ENCODE data around the gene MYOM1.

MYOM1 gene

DNA sequence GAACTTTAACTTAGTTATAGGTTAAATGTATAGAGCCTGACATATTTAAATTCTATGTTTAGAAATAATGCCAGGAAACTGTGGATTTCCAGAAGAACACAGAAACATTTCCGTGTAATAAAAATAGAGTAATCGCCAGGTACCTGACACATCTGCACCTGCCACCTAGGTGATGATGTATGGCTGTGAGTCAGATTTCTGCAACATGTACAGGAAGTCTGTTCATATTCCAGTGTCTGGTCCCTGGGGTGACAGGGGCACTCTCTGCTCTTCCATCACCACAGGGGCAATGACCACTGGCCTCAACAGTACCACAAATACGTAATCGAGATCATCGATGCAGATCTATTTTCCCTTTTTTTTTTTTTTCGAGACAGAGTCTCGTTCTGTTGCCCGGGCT is 105.7 kb downstream of the MYOM1 start:
- no peaks in the 10 kb centered on the region for H4K20me1 ChIP-seq (ENCODE audit: insufficient read depth)
- H3K4me2 ChIP-seq: no peak overlapping the region
- no peaks in the 10 kb centered on the region for H3K36me3 ChIP-seq (ENCODE audit: insufficient read depth)
- TF ChIP-seq, protein P1, sequence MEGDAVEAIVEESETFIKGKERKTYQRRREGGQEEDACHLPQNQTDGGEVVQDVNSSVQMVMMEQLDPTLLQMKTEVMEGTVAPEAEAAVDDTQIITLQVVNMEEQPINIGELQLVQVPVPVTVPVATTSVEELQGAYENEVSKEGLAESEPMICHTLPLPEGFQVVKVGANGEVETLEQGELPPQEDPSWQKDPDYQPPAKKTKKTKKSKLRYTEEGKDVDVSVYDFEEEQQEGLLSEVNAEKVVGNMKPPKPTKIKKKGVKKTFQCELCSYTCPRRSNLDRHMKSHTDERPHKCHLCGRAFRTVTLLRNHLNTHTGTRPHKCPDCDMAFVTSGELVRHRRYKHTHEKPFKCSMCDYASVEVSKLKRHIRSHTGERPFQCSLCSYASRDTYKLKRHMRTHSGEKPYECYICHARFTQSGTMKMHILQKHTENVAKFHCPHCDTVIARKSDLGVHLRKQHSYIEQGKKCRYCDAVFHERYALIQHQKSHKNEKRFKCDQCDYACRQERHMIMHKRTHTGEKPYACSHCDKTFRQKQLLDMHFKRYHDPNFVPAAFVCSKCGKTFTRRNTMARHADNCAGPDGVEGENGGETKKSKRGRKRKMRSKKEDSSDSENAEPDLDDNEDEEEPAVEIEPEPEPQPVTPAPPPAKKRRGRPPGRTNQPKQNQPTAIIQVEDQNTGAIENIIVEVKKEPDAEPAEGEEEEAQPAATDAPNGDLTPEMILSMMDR (conservative IDR thresholded peaks at IDR 0.05; ENCODE audit: low read depth, low read length): no peak
- H3K4me1 ChIP-seq (ENCODE audit: low read depth, poor library complexity, severe bottlenecking): no peaks in the 10 kb centered on the region
- H3K27ac ChIP-seq: no peak overlapping the region
- no peak overlapping the region for H3K4me3 ChIP-seq (IDR thresholded peaks at IDR 0.05; ENCODE audit: insufficient read depth, low read depth, low read length)
- H3K27me3 ChIP-seq (ENCODE audit: insufficient read depth, low read depth): no peaks in the 10 kb centered on the region
- no peak overlapping the region for H3K9ac ChIP-seq
- no peak overlapping the region for H2AFZ ChIP-seq (ENCODE audit: low read depth)
- no peaks in the 10 kb centered on the region for H3K79me2 ChIP-seq (ENCODE audit: insufficient read depth, low read depth)

DNA sequence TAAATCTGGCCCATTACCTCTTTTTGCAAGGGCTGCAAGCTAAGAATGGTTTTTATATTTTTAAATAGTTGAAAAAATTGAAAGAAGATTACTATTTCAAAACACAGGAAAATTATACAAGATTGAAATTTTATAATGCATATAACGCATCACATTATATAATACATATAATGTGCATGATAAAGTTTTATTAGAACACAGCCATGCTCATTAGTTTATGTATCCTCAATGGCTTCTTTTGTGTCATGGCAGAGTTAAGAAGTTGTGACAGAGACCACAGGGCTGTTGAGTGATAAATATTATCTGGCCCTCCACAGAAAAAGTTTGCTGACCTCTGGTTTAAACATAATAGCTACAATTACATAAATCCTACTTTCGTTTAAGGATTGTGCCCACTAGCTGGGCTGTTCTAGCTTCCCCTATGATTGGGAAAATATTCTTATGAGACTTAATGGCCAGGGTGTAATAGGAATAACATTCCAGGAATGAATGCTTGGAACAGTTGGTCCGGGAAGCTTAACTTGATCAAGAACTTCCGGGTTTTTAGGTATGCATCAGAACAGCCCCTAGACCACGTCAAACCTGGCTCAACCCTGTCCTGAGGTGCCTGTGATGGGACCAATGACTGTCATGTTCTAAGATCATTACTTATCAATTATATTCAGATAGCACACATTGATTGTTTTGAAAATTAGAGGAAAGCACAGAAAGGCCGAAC is 108.1 kb downstream of the MYOM1 start:
- Histone ChIP-seq H2AFZ (ENCODE audit: low read depth) (no peak overlapping the region), H3K4me2 (no peak overlapping the region), H3K27me3 (ENCODE audit: insufficient read depth, low read depth) (no peaks in the 10 kb centered on the region), H4K20me1 (ENCODE audit: insufficient read depth) (no peaks in the 10 kb centered on the region), H3K79me2 (ENCODE audit: insufficient read depth, low read depth) (no peaks in the 10 kb centered on the region), H3K27ac (no peak overlapping the region), H3K4me1 (ENCODE audit: low read depth, poor library complexity, severe bottlenecking) (no peaks in the 10 kb centered on the region), H3K4me3 (IDR thresholded peaks at IDR 0.05; ENCODE audit: insufficient read depth, low read depth, low read length) (no peak overlapping the region), H3K9ac (no peak overlapping the region), H3K36me3 (ENCODE audit: insufficient read depth) (no peaks in the 10 kb centered on the region)
- TF ChIP-seq, protein P1 (conservative IDR thresholded peaks at IDR 0.05; ENCODE audit: low read depth, low read length): no peak

DNA sequence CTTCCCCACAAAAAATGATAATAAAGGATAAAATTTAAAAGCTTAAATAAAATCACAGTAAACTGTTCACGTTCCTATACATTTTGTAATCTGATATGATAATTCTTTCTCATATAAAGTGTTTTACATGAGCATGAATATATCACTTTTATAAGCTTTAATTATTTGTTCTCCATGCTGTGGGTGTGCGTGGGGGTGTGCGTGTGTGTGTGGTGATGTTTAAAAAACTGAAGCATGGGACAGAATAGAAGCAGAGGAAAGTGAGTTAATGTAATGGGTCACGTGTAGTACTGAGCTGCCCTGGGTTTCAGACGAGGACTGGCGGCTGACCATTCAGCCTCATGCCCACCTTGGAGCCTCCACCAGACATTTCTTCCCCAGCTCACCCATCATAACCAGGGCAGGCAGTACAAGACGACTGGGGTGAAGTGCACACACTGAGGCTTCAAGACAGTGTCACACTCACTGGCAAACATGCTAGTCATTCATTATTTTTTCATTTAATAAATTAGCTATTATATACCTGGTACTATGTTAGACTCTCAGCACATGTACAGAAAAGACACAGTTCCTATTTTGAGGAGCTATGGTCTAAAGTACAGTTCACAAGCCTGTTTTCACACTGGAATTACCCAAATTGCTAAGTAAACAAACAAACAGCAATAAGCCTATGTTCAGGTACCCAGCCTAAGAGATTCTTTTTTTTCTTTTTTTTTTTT is 109.6 kb downstream of the MYOM1 start:
- no peak overlapping the region for H3K4me3 ChIP-seq (IDR thresholded peaks at IDR 0.05; ENCODE audit: insufficient read depth, low read depth, low read length)
- no peaks in the 10 kb centered on the region for H3K79me2 ChIP-seq (ENCODE audit: insufficient read depth, low read depth)
- no peak overlapping the region for H3K4me2 ChIP-seq
- H3K27me3 ChIP-seq (ENCODE audit: insufficient read depth, low read depth): no peaks in the 10 kb centered on the region
- no peak overlapping the region for H2AFZ ChIP-seq (ENCODE audit: low read depth)
- no peak overlapping the region for H3K27ac ChIP-seq
- no peak overlapping the region for H3K9ac ChIP-seq
- no peaks in the 10 kb centered on the region for H4K20me1 ChIP-seq (ENCODE audit: insufficient read depth)
- TF ChIP-seq, protein P1 (conservative IDR thresholded peaks at IDR 0.05; ENCODE audit: low read depth, low read length): no peak
- H3K36me3 ChIP-seq (ENCODE audit: insufficient read depth): no peaks in the 10 kb centered on the region
- no peaks in the 10 kb centered on the region for H3K4me1 ChIP-seq (ENCODE audit: low read depth, poor library complexity, severe bottlenecking)

DNA sequence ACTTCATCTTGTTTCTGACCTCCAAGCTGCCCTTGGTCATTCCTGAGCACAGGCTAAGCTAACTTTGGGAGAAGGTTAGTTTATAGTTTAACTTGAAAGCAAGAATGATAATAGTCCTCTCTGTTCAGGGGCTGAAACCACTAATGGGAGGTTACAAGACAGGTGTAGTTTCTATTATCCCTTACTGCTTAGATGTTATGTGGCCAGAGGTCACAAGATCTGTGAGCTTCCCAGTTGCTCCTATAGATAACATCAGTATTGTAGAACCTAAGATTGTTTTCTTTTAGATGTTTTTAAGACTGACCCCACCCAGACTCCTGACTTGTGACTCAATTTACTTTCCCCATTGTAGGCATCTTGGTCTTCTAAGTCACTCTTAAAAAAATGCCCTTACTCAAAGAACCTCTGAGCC is 112.0 kb downstream of the MYOM1 start:
- Histone ChIP-seq H3K4me3 (IDR thresholded peaks at IDR 0.05; ENCODE audit: insufficient read depth, low read depth, low read length) (no peak overlapping the region), H3K36me3 (ENCODE audit: insufficient read depth) (no peaks in the 10 kb centered on the region), H2AFZ (ENCODE audit: low read depth) (no peak overlapping the region), H3K27me3 (ENCODE audit: insufficient read depth, low read depth) (no peaks in the 10 kb centered on the region), H3K4me2 (no peak overlapping the region), H3K79me2 (ENCODE audit: insufficient read depth, low read depth) (no peaks in the 10 kb centered on the region), H4K20me1 (ENCODE audit: insufficient read depth) (no peaks in the 10 kb centered on the region), H3K9ac (no peak overlapping the region), H3K27ac (no peak overlapping the region), H3K4me1 (ENCODE audit: low read depth, poor library complexity, severe bottlenecking) (no peaks in the 10 kb centered on the region)
- TF ChIP-seq, protein P1 (conservative IDR thresholded peaks at IDR 0.05; ENCODE audit: low read depth, low read length): no peak

Measured in KMS-11 (cell line).